DOHH2 (cell line): ENCODE data around the gene KSR1.

Experiments
- H3F3A ChIP-seq: fragments of 200-600 bp; sonication (generic), shearing (Covaris generic); 2 replicates; pipeline ENCODE4 v1.6.0; 2016; ENCODE audit warnings: antibody characterized with exemption, mild to moderate bottlenecking; ENCODE audit not compliant: control insufficient read depth, insufficient read depth
- H3K27ac ChIP-seq: fragments of 200-600 bp; sonication (generic); 2 replicates; pipeline ENCODE4 v1.5.1; 2014; ENCODE audit warnings: low read depth, mild to moderate bottlenecking, low read length, moderate library complexity
- H3K27me3 ChIP-seq: fragments of 200-600 bp; sonication (generic); 2 replicates; pipeline ENCODE4 v1.6.1; 2014; ENCODE audit warnings: mild to moderate bottlenecking, low read length, mixed read lengths; ENCODE audit not compliant: control insufficient read depth
- H3K36me3 ChIP-seq: fragments of 200-600 bp; sonication (generic); 2 replicates; pipeline ENCODE4 v1.6.1; 2014; ENCODE audit warnings: mild to moderate bottlenecking, low read length, moderate library complexity, mixed read lengths; ENCODE audit not compliant: control insufficient read depth
- H3K4me1 ChIP-seq: fragments of 200-600 bp; sonication (generic); 2 replicates; pipeline ENCODE4 v1.6.1; 2014; ENCODE audit warnings: mild to moderate bottlenecking, low read length, mixed read lengths; ENCODE audit not compliant: control insufficient read depth
- H3K4me2 ChIP-seq: fragments of 200-600 bp; sonication (generic); 2 replicates; pipeline ENCODE4 v1.6.0; 2014; ENCODE audit warnings: mild to moderate bottlenecking, low read length, moderate library complexity
- H3K4me3 ChIP-seq: fragments of 200-600 bp; sonication (generic); 2 replicates; pipeline ENCODE4 v1.5.1; 2014; ENCODE audit warnings: mild to moderate bottlenecking, low read length, mixed read lengths
- H3K79me2 ChIP-seq: fragments of 200-600 bp; sonication (generic); 2 replicates; pipeline ENCODE4 v1.6.1; 2014; ENCODE audit warnings: mild to moderate bottlenecking, low read length, mixed read lengths; ENCODE audit not compliant: control insufficient read depth
- H3K9me2 ChIP-seq: fragments of 200-600 bp; sonication (generic); replicated peaks from 2 replicates; pipeline ENCODE4 v1.6.1; 2014; ENCODE audit warnings: mild to moderate bottlenecking, low read length, mixed read lengths; ENCODE audit not compliant: control insufficient read depth
- H3K9me3 ChIP-seq: fragments of 200-600 bp; sonication (generic); 2 replicates; pipeline ENCODE4 v1.6.1; 2014; ENCODE audit warnings: antibody characterized with exemption, low read length, mixed read lengths; ENCODE audit not compliant: control insufficient read depth, insufficient read depth
- H4K20me1 ChIP-seq: fragments of 200-600 bp; sonication (generic); 2 replicates; pipeline ENCODE4 v1.6.0; 2014; ENCODE audit warnings: low read depth, mild to moderate bottlenecking, antibody characterized with exemption, low read length, moderate library complexity; ENCODE audit not compliant: control insufficient read depth, insufficient read depth
- EZH2phosphoT487 ChIP-seq: fragments of 200-600 bp; sonication (generic); IDR thresholded peaks from 2 replicates; pipeline ENCODE4 v1.6.1; 2017; ENCODE audit warnings: borderline replicate concordance, mild to moderate bottlenecking, antibody characterized with exemption, low read length, moderate library complexity, mixed read lengths
- TF ChIP-seq, protein P1 (sequence below): fragments of 200-600 bp; sonication (generic); IDR thresholded peaks from one replicate; pipeline ENCODE4 v1.5.1; 2014; ENCODE audit warnings: antibody characterized with exemption, mild to moderate bottlenecking, low read depth, low read length; ENCODE audit not compliant: poor library complexity, severe bottlenecking

Gene KSR1

DNA sequence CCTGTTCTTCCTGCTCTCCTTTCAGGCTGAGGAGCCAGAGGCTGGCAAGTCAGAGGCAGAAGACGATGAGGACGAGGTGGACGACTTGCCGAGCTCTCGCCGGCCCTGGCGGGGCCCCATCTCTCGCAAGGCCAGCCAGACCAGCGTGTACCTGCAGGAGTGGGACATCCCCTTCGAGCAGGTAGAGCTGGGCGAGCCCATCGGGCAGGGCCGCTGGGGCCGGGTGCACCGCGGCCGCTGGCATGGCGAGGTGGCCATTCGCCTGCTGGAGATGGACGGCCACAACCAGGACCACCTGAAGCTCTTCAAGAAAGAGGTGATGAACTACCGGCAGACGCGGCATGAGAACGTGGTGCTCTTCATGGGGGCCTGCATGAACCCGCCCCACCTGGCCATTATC is 149.2 kb downstream of the KSR1 start:
- H3K4me1 ChIP-seq, result no peaks in the 10 kb centered on the region
- H4K20me1 ChIP-seq, result no peaks in the 10 kb centered on the region
- no peaks in the 10 kb centered on the region for H3K79me2 ChIP-seq
- no peak for TF ChIP-seq EZH2phosphoT487
- no peaks in the 10 kb centered on the region for H3K9me3 ChIP-seq
- H3K27ac ChIP-seq, result no peak overlapping the region
- peaks cover 12% of the 10 kb centered on the region; the same call in 1 of the 2 replicates for H3K27me3 ChIP-seq
- H3F3A ChIP-seq, result no peaks in the 10 kb centered on the region
- no peak overlapping the region for H3K4me3 ChIP-seq
- no peaks in the 10 kb centered on the region for H3K36me3 ChIP-seq
- H3K9me2 ChIP-seq, result no peaks in the 10 kb centered on the region
- no peak overlapping the region for H3K4me2 ChIP-seq

DNA sequence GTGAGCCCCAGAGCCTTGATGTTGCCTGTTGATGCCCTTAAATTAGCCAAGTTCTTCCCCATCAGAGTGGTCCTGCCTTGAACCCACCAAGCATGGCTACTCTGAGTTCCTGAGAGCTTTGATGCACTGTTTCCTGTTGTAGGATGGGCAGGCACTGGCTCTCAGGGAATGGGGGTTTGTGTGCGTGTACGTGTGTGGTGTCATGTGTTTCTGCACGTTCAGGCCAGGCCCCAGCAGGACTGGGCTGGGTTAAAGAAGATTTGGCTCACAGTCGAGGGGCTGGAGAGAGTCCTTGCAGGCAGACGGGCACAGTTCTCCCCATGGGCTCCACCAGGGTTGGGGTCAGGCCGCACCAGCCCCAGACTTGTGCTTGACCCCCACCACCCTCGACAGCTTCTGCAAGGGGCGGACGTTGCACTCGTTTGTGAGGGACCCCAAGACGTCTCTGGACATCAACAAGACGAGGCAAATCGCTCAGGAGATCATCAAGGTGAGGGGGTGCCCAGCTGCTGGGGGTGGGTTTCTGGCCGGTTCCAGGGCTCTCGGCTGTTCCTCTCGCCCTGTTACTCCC is 151.4 kb downstream of the KSR1 start:
- no peak overlapping the region for H3K4me2 ChIP-seq
- H3K79me2 ChIP-seq, result no peaks in the 10 kb centered on the region
- no peaks in the 10 kb centered on the region for H3K36me3 ChIP-seq
- H3K4me3 ChIP-seq, result no peak overlapping the region
- no peaks in the 10 kb centered on the region for H3K9me2 ChIP-seq
- H3K27ac ChIP-seq, result no peak overlapping the region
- TF ChIP-seq EZH2phosphoT487, result no peak
- TF ChIP-seq, protein P1, sequence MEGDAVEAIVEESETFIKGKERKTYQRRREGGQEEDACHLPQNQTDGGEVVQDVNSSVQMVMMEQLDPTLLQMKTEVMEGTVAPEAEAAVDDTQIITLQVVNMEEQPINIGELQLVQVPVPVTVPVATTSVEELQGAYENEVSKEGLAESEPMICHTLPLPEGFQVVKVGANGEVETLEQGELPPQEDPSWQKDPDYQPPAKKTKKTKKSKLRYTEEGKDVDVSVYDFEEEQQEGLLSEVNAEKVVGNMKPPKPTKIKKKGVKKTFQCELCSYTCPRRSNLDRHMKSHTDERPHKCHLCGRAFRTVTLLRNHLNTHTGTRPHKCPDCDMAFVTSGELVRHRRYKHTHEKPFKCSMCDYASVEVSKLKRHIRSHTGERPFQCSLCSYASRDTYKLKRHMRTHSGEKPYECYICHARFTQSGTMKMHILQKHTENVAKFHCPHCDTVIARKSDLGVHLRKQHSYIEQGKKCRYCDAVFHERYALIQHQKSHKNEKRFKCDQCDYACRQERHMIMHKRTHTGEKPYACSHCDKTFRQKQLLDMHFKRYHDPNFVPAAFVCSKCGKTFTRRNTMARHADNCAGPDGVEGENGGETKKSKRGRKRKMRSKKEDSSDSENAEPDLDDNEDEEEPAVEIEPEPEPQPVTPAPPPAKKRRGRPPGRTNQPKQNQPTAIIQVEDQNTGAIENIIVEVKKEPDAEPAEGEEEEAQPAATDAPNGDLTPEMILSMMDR, result no peak
- no peaks in the 10 kb centered on the region for H3K9me3 ChIP-seq
- no peaks in the 10 kb centered on the region for H3K4me1 ChIP-seq
- H4K20me1 ChIP-seq, result no peaks in the 10 kb centered on the region
- H3K27me3 ChIP-seq, result peaks cover 10% of the 10 kb centered on the region
- no peaks in the 10 kb centered on the region for H3F3A ChIP-seq

DNA sequence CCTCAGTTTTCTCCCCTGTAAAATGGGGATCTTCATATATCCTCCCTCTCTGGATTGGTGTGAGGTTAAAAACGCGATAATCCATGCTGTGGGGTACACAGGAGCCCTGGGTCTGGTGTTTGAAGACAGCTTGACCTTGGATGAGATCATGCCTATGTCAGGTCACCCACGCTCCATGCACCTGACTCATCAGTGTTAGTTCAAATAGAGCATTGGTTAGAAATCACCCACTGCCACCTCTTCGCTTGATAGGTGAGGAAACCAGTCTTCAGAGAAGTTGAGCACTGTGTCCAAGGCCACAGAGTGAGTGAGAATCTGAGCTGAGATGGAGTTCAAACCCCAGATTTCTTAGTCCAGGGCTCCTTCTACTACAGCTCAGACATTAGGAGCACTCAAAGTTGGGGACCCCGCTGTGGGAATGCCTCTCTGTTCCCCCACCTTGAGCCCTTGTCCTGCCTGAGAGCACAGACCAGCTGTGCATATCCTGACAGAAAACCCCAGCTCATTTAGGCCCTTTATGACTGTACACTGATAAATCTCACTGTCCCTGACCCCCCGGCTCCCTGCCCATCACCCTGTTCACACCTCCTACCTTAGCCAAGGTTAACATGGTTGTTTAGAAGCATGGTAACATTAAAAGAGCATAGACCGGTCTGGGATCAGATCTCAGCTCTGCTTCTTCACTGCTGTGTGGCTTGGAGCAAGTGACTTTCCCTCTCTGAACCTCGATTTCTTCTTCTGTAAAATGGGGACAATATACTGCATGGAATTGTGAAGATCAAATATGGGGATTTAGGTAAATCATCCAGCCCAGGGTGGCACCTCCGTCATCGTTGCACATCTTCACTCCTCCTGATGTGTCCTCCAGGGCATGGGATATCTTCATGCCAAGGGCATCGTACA is 152.3 kb downstream of the KSR1 start:
- no peak overlapping the region for H3K4me2 ChIP-seq
- no peaks in the 10 kb centered on the region for H3K4me1 ChIP-seq
- no peak overlapping the region for H3K4me3 ChIP-seq
- no peaks in the 10 kb centered on the region for H3F3A ChIP-seq
- peaks cover 5% of the 10 kb centered on the region; the same call in 1 of the 2 replicates for H3K27me3 ChIP-seq
- no peak for TF ChIP-seq EZH2phosphoT487
- TF ChIP-seq, protein P1, result no peak
- H3K9me2 ChIP-seq, result no peaks in the 10 kb centered on the region
- H3K27ac ChIP-seq, result no peak overlapping the region
- H3K79me2 ChIP-seq, result no peaks in the 10 kb centered on the region
- no peaks in the 10 kb centered on the region for H4K20me1 ChIP-seq
- no peaks in the 10 kb centered on the region for H3K9me3 ChIP-seq
- H3K36me3 ChIP-seq, result no peaks in the 10 kb centered on the region
